Psoas muscle (tissue), 8 donors: ENCODE measurements around the gene EIF2S2. TPM values are rescaled to one million over a fixed set of nuclear protein-coding genes. Genes with fewer than 3 reads are reported as not detected.

Experiments used
- ATAC-seq, 4 donors: fragments of 200-7000 bp; cut with Tn5 transposase; one replicate each; pipeline ENCODE4 v1.9.1; 2020; ENCODE audit warnings: moderate library complexity in 3 of 4, mild to moderate bottlenecking in 2 of 4
- DNase-seq, 2 donors: peaks; one replicate each; pipeline ENCODE4 v3.0.0-alpha.2; 2020
- H3K27ac ChIP-seq: fragments of 200-600 bp; one replicate; pipeline ENCODE4 v1.8.0; 2022
- H3K27me3 ChIP-seq, 3 donors: fragments of 200-600 bp in 1 of 3; one replicate each; pipeline versions ENCODE4 v1.6.1 to v1.8.0; 2013 to 2022; ENCODE audit warnings: low read length in 2 of 3, mild to moderate bottlenecking in 2 of 3, moderate library complexity in 1 of 3; ENCODE audit not compliant: insufficient read depth in 3 of 3
- H3K36me3 ChIP-seq, 2 donors: fragments of 200-600 bp in 1 of 2; one replicate each; pipeline versions ENCODE4 v1.6.1 to v1.8.0; 2013 to 2022; ENCODE audit warnings: low read depth in 1 of 2, mild to moderate bottlenecking in 1 of 2, moderate library complexity in 1 of 2; ENCODE audit not compliant: insufficient read depth in 1 of 2
- H3K4me1 ChIP-seq: fragments of 200-600 bp; one replicate; pipeline ENCODE4 v1.8.0; 2022
- H3K4me3 ChIP-seq: fragments of 200-600 bp; one replicate; pipeline ENCODE4 v1.8.0; 2022; ENCODE audit warnings: mild to moderate bottlenecking
- H3K9me3 ChIP-seq: fragments of 200-600 bp; one replicate; pipeline ENCODE4 v1.8.0; 2022
- WGBS, 3 donors: extraction: QIAGEN DNeasy Blood & Tissue Kit; methylation state at CpG; one replicate each; pipeline versions ENCODE4 v1.1.6 to v1.1.7; 2013; 5-methylcytosine and 5-hydroxymethylcytosine counted together
- intact Hi-C, 2 donors: fragments of 100-400 bp; cut with DNase I; formaldehyde crosslinking; loops; one replicate each; pipeline versions ENCODE4 v1.11.0 to v1.14.2; 2022
- polyA plus RNA-seq, 3 donors: library from polyadenylated mRNA; stranded (reverse); fragments of 200-250 nt; gene quantifications; one replicate each; pipeline ENCODE4 v1.2.3, GENCODE V29; 2013
- total RNA-seq, 4 donors: library from RNA; stranded (reverse); fragmentation: NEBNext Ultra II Directional in 2 of 4; extraction: Animal tissue kit (Norgen Biotek cat#: 25700) in 2 of 4; gene quantifications; one replicate each; pipeline versions ENCODE4 v1.2.1 to v1.2.4, GENCODE V29; 2021 to 2023
- TF ChIP-seq, protein P1 (sequence below): fragments of 200-600 bp; IDR thresholded peaks from one replicate; pipeline ENCODE4 v1.8.0; 2022; ENCODE audit warnings: antibody characterized with exemption
- donor health status: healthy with polysubstance abuse.
- donor health status: DM: no; HTN: no; CAD: no; lungs with moderate emphysema.
- donor health status: Bipolar disorder and iron deficiency.
- donor health status: healthy.
- donor health status: DM: yes; HTN: yes; CAD: no.
- donor health status: DM: no; HTN: no; CAD: no.
- donor health status: DM: no; HTN: no; CAD: no.
- donor health status: DM: yes; HTN: yes; CAD: no.

EIF2S2 gene
- total and polyA plus RNA-seq, 7 donors = 49.4 to 219 (median 88.9) TPM

DNA sequence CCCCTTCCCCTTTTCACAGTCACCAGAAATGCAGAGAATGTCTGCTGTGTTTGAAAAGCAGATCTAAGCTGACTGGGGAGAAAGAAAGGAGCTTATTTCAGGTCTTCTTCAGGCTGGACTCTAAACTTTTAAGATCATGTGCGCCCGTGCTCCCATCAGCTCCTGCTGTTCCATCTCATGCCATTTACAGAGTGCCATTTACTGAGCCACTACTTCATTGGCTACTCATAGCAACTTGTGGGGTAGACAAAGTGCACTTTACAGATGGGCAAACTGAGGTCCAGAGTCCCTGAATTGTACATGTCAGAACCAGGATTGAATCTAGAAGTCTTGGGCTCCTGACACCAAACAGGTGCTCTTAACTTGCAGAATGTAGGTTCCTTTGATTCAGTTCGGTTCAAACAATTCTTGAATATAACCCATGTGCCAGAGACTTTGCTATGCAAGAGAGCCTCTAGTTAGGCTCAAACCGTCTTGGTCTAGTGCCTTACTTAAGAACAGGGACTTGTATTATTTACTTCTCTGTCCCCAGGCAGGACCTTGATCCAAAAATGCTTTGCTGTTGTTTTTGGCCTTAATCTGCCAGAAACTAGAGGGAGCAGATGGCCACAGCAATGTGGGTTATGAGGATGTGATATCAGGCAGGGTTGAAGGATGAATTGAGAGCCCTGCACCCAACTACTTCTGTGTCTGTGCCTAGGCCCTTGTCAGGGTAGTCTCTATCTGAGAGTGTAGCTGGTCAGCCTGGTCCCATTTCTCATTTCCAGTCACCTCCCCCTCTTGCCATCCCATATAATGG is 61.9 kb downstream of the EIF2S2 start:
- DNase-seq (no peak), ATAC-seq (no peak)
- no peak overlapping the region for H3K27ac ChIP-seq
- WGBS, 3 donors = 62 to 74% (median 65%) methylated on average over 4 of the region's 4 CpGs
- H3K36me3 ChIP-seq = no peaks in the 10 kb centered on the region
- no peaks in the 10 kb centered on the region for H3K9me3 ChIP-seq
- peaks cover 29% of the 10 kb centered on the region for H3K4me1 ChIP-seq
- TF ChIP-seq, protein P1, sequence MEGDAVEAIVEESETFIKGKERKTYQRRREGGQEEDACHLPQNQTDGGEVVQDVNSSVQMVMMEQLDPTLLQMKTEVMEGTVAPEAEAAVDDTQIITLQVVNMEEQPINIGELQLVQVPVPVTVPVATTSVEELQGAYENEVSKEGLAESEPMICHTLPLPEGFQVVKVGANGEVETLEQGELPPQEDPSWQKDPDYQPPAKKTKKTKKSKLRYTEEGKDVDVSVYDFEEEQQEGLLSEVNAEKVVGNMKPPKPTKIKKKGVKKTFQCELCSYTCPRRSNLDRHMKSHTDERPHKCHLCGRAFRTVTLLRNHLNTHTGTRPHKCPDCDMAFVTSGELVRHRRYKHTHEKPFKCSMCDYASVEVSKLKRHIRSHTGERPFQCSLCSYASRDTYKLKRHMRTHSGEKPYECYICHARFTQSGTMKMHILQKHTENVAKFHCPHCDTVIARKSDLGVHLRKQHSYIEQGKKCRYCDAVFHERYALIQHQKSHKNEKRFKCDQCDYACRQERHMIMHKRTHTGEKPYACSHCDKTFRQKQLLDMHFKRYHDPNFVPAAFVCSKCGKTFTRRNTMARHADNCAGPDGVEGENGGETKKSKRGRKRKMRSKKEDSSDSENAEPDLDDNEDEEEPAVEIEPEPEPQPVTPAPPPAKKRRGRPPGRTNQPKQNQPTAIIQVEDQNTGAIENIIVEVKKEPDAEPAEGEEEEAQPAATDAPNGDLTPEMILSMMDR = no peak
- no peak overlapping the region for H3K4me3 ChIP-seq
- intact Hi-C loops = no loop called here
- H3K27me3 ChIP-seq = no peaks in the 10 kb centered on the region

DNA sequence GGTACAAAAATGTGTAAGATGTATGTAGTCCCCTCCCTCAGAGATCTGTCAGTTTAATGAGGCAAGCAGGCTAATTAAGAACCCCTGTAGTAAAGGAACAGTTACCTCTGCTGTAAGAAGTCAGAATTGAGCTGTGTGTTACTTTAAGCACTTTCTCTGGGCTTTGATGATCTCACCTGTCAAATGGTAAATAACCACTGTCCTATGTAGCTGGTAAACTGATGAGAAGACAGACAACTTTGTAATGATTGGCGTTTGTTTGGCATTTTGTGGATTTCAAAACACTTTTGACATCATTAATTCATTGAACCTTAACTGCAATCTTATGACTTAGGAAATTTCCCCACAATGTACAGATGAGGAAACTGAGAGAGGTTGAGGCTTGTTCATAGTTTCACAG is 62.7 kb downstream of the EIF2S2 start:
- Histone ChIP-seq H3K4me1 (peaks cover 32% of the 10 kb centered on the region), H3K36me3 (no peaks in the 10 kb centered on the region), H3K4me3 (no peak overlapping the region), H3K27me3 (no peaks in the 10 kb centered on the region), H3K9me3 (no peaks in the 10 kb centered on the region), H3K27ac (no peak overlapping the region)
- WGBS, 3 donors = 94 to 98% (median 95%) methylated on average over 1 of the region's 1 CpG
- TF ChIP-seq, protein P1 = no peak
- ATAC-seq (no peak), DNase-seq (no peak)
- intact Hi-C loops = no loop called here

DNA sequence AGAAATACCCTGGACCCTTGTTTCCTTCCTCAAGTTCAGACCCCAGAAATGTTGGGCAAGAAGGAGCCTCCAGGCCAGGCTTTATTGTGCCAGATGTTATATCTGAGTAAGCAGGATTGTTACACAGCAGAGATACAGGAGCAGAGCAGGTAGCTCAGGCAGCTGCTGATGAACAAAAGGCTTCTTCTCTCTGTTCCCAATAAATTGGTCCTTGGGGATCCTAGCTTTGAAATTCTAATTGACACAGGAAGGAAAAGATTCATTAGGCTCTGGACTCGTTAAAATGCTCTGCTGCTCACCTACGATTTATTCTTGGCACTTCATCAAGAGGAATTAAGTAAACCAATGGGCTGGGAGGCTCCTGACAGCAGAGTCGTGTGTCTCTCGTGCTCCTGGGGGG is 64.1 kb downstream of the EIF2S2 start:
- DNase-seq (no peak), ATAC-seq (no peak)
- 52 to 67% (median 66%) methylated on average over 4 of the region's 4 CpGs for WGBS, 3 donors
- TF ChIP-seq, protein P1 = no peak
- Histone ChIP-seq H3K36me3 (no peaks in the 10 kb centered on the region), H3K9me3 (no peaks in the 10 kb centered on the region), H3K27me3 (no peaks in the 10 kb centered on the region), H3K4me3 (no peak overlapping the region), H3K27ac (no peak overlapping the region), H3K4me1 (peaks cover 43% of the 10 kb centered on the region)
- intact Hi-C loops = no loop called here

DNA sequence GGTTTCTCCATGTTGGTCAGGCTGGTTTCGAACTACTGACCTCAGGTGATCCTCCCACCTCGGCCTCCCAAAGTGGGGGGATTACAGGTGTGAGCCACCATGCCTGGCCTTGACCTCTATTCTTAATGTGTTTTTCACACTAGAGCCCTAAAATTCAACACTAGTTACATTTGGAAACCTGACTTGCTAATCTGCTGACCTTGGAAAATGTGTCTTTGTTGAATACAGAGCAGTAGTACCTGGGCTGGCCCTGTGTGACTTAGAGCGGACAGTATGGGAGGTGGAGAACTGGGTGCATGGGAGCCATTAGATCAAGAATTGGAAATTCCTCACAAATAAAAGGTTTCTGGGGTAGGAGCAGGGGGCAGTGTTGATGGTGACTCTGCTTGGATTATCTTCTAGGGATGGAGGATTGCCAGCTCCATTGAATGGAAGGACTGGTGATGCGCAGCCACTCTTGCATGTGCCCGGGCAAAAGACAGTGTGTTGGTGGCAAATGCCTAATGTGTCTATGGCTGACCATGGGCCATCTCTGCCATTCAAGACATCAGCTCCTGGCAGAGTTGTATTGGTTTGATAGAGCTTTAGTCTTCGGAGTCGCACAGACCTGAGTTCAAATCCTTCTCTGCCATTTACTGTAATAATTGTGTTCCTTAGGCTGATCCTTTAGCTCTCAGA is 64.9 kb downstream of the EIF2S2 start:
- TF ChIP-seq, protein P1 = no peak
- H3K27me3 ChIP-seq = no peaks in the 10 kb centered on the region
- no peak overlapping the region for H3K4me3 ChIP-seq
- DNase-seq = no peak
- 97 to 100% (median 99%) methylated on average over 7 of the region's 7 CpGs for WGBS, 3 donors
- no peaks in the 10 kb centered on the region for H3K36me3 ChIP-seq
- no peak overlapping the region for H3K27ac ChIP-seq
- intact Hi-C loops = no loop called here
- peaks cover 48% of the 10 kb centered on the region for H3K4me1 ChIP-seq
- ATAC-seq = no peak
- H3K9me3 ChIP-seq = no peaks in the 10 kb centered on the region
